ENCODE results near the gene ZYG11A. TPM values are rescaled to one million over a fixed set of nuclear protein-coding genes. Genes with fewer than 3 reads are reported as not detected.
"Not testable (repeated sequence)": the region's sequence is repeated elsewhere in the genome, so short reads cannot be mapped to it uniquely, and the experiment has no call there.

Gene ZYG11A
- 0.17 and 1.2 TPM in 2 replicates for total RNA-seq

DNA sequence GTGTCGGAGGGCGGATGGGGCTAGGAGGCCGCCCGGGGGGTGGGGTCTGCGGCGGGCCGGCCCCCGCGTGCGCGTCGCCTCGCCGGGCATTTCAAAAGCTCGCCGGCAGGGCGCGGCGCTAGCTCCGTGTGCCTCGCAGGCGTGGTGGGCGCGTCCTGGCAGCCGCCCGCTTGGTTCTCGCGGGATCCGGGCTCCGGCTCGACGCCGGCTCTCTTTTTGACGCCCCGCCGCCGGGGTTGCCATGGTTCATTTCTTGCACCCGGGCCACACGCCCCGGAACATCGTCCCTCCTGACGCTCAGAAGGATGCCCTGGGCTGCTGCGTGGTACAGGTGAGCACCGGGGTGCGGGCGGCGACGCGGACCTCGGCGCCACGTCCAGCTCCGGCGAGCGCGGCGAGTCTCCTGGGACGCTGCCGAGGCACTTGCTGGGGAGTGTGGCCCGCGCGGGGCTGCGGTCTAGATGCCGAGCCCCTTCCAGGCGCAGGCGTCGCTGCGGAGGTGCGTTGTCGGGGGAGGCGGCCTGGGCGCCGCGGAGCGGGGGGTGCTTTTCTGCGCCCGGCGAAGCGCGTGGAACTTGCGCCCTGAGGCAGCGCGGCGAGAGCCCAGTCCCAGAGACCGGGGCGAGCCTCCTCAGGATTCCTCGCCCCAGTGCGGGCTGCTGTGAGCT is at the start of gene ZYG11A:
Gene ZYG11A, plus strand, starts transcription at position 118 of the 668 bp plus-strand sequence. Its CDS starts 124 bp downstream, at position 242.
- DNase-seq: peak; percentile 85

DNA sequence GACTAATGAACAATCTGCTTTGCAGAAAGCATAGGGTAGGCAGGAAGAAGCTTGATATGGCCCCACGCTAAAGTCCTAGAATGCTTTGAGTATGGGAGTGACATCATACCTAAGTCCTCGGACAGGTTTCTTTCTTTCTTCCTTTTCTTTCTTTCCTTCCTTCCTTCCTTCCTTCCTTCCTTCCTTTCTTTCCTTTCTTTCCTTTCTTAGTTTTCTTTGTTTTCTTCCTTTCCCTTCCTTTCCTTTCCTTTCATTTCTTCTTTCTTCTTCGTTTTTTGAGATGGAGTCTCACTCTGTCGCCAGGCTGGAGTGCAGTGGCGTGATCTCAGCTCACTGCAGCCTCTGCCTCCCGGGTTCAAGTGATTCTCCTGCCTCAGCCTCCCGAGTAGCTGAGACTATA is 48.8 kb upstream of the ZYG11A start:
- DNase-seq: not testable (repeated sequence)

DNA sequence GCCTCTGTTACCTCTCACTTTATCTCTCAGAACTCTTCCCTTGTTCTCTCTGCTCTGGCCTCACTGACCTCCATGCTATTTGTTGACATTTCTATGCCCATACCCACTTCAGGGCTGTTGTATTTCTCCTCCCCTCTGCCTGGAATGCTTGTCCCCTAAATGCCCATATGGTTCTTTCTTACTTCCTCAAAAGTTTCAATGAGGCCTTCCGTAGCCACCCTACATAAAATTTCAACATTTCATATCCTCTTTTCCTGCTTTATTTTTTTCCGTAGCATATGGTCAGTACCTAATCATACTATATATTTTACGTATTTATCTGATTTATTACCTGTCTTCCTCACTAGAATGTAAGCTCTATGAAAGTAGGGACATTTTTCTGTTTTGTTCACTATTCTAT is 47.1 kb upstream of the ZYG11A start:
- DNase-seq: no peak

DNA sequence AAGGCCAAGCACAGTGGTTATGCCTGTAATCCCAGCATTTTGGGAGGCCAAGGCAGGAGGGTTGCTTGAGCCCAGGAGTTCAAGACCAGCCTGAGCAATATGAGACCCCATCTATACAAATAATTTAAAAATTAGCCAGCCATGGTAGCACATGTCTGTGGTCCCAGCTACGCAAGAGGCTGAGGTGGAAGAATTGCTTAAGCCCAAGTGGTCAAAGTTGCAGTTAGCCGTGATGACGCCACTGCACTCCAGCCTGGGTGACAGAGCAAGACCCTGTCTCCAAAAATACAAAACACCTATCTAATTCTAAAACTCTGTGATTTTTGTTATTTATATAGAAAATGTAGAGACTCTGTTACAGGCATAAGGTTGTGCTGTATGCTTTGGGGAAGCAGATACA is 44.2 kb upstream of the ZYG11A start:
- DNase-seq: no peak

DNA sequence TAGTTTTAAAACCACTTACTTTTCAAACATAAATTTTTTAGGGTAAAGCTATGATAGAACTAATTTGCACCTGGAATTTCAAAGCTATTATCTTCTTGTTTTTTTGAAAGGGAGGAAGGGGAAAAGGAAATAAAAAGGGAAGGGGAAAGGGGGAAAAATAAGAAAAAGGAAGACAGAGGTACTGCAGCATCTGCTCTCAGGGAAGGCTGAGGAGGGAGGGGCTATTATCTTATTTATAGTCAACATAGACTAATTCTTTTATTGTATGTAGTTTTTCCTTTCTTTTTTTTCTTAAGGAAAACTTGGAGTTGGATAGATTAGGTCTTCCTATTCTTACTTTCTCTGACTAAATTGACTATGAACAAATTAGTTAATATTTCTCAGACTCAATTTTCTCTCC is 41.5 kb upstream of the ZYG11A start:
- DNase-seq: no peak

DNA sequence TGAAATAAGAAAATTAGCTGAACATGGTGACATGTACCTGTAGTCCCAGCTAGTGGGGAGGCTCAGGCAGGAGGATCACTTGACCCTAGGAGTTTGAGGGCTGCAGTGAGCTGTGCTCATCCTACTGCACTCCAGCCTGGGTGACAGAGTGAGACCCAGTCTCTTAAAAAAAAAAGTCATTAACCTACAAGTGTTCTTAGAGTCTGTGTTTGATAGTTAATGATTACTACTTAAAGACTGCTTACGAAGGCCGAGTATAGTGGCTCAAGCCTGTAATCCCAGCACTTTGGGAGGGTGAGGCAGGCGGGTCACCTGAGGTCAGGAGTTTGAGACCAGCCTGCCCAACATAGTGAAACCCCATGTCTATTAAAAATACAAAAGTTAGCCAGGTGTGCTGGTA is 38.5 kb upstream of the ZYG11A start:
- DNase-seq: not testable (repeated sequence)

DNA sequence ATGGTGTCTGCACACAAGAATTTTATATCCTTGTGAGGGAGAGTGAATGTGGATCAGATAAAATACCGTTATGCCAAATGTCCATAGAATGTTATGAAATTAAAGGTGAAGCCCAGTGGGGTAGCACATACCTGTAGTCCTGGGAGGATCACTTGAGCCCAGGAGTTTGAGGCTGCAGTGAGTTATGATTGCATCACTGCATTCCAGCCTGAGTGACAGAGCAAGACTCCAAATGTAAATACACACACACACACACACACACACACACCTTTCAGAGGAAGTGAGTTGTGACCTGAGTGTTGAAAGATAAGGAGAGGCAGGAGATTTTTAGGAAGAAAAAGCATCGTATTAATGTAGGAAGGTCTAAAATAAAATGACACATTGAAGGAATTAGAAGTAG is 28.1 kb upstream of the ZYG11A start:
- DNase-seq: no peak

DNA sequence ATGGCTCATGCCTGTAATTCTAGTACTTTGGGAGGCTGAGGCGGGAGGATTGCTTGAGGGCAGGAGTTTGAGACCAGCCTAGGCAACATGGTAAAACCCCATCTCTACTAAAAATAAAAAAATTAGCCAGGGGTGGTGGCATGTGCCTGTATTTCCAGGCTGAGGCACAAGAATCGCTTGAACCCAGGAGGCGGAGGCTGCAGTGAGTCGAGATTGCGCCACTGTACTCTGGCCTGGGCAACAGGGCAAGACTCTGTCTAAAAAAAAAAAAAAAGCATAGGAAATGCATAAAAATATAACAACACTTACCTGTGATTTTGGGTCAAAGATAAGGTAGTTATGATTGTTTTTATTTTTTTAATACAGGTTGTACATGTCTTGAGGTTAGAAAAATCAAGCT is 21.7 kb upstream of the ZYG11A start:
- not testable (repeated sequence) for DNase-seq

DNA sequence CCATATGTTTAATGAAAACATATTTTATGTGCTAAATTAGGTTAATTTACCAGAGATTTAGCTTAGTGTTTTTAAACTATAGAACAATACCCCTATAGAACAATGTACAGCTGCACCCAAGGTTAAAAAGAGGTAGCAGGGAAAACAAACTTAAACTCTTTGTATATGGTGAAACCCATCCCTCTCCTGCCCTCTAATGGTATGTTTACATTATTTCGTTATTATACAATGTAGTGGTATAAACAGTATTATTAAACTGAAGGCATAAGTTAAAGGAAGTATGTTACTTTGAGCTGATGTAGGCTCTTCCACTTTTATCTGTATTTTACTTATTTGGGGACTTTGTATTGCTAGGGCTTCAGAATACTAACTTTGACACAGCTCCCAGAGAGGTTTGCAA is 16.7 kb upstream of the ZYG11A start:
- peak; percentile 35 for DNase-seq

DNA sequence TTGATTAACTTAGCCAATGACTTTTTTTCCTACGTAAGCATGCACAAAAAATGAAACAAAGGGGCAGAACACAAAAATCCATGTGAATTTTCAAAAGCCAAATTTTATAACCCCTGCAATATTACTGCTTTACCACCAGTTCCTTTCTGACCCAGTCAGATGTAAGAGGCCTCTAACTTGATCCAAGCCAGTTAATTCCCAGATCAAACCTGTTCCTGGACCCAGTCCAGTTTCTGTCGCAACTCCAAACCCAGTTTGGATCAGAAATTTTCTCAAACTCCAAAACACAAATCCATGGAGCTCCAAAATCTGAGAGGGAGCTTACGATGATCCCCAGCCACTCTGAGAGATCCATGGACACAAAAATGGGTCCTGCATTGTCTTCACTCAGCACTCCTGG is 7.8 kb upstream of the ZYG11A start:
- no peak for DNase-seq

DNA sequence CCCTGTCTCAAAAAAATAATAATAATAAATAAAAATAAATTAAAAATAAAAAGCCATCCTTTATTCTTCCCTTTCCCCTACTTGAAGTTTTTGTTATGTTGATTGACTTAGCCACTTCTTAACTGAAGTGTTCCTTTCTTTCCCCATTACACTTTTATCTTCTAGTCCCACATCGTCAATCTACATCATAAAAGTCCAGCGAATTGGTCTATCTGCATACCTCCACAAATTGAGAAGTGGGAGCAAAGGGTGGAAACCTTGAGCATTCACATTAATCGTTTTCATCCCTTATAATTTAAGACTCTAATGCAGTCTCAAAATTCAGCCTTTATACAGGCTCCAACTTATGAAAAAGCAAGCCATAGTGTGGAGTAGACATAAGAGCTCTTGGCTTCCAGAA is 6.5 kb upstream of the ZYG11A start:
- DNase-seq: no peak

DNA sequence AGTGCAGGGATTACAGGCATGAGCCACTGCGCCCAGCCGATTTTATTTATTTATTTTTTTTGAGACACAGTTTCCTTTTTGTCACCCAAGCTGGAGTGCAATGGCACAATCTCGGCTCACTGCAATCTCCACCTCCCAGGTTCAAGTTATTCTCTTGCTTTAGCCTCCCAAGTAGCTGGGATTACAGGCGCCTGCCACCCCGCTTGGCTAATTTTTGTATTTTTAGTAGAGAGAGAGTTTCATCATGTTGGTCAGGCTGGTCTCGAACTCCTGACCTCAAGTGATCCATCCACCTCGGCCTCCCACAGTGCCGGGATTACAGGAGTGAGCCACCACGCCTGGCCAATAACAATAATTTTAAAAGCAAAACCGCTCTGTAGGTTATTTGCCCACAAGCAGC is 3.4 kb upstream of the ZYG11A start:
- DNase-seq: not testable (repeated sequence)

DNA sequence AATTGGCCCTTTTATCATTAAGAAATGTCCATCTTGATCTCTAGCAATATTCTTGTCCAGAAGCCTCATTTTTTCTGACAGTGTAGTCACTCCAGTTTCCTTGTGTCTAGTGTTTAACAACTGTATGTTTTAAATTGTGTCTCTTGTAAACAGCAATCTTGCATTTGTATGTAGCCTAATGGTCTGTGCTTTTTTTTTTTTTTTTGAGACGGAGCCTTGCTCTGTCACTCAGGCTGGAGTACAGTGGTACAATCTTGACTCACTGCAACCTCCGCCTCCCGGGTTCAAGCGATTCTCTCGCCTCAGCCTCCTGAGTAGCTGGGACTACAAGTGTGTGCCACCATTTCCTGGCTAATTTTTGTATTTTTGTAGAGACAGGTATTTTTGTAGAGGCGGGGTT is 2.6 kb downstream of the ZYG11A start:
- not testable (repeated sequence) for DNase-seq

DNA sequence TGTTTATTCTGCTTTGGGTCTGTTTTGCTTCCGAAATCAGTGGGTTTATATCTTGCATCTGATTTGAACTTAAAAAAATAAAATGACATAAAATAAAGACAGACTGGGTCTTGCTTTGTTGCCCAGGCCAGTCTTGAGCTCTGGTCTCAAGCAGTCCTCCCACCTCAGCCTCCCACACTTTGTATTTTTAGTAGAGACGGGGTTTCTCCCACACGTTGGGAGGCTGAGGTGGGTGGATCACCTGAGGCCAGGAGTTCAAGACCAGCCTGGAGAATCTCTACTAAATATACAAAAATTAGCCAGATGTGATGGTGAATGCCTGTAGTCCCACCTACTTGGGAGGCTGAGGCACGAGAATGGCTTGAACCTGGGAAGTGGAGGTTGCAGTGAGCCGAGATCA is 5.9 kb downstream of the ZYG11A start:
- DNase-seq: no peak

DNA sequence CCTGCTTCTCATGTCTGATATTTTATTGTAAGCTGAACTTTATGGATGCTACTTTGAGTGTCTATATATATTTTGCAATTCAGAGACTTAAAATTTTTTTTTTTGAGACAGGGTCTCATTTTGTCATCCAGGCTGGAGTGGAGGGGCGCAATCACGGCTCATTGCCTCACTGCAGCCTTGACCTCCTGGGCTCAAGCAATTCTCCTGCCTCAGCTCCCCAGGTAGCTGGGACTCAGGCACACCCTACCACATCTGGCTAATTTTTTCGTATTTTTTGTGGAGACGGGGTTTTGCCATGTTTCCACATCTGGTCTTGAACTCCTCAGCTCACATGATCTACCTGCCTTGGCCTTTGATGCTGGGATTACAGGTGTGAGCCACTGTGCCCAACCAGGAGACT is 8.4 kb downstream of the ZYG11A start:
- DNase-seq: no peak

DNA sequence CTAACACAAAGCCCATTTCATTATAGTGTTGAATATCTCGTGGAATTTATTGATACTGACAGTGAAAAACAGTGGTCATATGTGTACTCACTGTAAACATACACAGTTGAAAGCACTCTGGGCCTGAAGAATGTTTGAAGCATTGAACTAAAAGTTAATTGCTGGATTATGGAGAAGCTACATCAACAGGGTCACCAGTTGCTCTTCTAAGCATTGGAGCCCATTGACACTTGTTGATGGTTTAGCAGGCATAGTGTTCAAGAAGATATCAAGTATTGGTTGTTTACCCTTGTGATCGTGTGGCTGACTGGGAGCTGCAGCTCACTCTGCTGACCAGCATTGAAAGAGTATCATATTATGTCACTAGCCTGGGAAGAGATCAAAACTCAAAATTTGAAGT is 10.3 kb downstream of the ZYG11A start:
- DNase-seq: no peak

DNA sequence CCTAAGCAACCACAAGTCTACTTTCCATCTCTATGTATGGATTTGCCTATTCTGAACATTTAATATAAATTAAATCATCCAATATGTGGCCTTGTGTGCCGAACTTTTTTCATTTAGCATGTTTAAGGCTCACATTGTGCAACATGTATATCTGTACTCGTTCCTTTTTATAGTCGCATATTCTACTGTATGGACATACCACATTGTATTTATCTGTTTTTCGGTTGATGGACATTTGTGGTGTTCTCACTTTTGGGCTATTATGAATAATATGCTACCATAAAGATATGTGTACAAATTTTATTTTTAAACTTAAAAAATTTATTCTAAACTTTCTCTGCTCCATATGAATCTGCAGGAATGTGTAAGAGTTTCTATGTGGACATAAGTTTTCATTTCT is 13.0 kb downstream of the ZYG11A start:
- DNase-seq: no peak

DNA sequence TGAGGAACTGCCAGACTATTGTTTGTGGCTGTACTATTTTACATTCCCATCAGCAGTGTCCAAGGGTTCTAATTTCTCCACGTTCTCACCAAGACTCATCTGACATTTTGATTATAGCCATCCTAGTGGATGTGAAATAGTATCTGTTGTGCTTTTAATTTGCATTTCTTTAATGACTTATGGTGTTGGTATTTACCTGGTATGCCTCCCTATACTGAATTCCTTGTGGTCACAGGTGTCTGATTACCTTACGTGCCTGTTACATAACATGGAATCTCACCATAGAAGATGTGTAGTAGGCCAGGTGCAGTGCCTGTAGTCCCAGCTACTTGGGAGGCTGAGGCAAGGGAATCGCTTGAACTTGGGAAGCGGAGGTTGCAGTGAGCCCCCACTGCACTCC is 13.5 kb downstream of the ZYG11A start:
- no peak for DNase-seq

DNA sequence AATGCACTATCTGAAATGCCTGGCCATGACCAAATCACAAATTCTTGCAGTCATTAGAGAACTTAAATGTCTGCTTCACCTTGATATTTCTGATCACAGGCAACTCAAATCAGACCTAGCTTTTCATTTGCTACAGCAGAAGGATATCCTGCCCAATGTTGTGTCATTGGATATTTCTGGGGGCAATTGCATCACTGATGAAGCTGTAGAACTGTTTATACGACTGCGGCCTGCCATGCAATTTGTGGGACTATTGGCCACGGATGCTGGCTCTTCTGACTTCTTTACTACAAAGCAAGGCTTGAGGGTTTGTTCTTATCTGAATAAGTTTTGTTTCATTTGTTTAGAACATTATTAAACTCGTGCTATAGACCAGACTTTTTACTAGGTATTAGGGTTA is 14.9 kb downstream of the ZYG11A start:
- no peak for DNase-seq

DNA sequence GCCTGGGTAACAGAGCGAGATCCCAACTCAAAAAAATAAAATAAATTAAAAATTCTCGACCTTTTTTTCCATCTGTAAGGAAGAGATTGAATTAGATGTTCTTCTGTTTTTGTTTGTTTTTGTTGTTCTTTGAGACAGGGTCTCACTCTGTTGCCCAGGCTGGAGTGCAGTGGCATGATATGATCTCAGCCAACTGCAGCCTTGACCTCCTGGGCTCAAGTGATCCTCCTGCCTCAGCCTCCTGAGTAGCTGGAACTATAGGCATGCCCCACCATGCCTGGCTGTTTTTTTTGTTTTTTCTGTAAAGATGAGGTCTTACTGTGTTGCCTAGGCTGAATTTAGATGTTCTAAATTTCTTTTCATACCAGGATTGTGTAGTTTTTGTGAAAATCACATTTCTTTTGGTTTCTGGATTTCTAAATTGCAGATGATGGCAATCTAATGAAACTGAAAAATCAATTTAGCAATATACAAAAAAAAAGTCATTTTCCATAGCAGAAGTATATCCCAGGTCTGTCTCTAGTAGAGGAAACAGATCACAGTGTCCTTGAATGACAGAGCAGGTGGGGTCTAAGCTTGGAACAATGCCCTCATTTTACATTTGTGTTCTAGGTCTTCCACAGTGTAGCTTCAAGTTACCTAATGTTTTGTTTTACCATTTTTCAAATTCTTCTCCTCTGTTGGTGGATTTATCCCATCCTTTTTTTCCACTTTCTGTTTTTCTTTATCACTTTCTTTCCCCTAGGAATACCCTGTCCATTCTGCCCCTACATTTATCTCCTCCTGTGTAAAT is 20.3 kb downstream of the ZYG11A start:
- no peak for DNase-seq

DNA sequence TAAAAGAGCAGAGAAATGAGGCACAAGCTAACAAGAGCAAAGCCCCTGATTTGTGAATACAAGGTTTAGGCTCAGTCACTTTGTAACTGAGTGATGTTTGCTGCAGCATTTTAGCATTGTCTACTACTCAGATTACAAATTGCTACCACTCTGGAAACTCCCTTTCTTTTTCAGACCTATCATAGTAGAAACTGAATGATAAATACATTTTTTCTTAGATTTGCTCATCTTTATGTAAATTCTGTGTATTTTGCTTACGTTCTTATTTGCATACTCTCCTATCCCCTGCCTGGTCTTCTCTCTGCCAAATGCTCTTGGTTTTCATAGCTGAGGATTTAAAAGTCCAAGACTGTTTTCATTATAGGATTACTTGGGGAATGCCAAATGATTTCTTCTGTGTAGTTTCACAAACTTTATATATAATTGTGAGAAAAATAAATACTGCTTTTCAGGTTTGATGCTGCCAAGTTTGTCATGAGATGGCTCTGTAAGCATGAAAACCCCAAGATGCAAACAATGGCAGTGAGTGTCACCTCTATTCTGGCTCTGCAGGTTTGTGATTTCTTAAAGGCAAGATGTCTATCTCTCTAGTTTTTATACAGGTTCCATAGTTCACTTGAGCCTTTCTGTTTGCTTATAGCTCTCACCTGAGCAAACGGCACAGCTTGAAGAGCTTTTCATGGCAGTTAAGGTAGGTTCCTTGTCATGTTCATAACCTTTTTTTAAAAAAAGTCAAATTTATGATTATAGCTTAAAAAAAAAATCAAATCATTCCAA is 24.7 kb downstream of the ZYG11A start:
- no peak for DNase-seq

DNA sequence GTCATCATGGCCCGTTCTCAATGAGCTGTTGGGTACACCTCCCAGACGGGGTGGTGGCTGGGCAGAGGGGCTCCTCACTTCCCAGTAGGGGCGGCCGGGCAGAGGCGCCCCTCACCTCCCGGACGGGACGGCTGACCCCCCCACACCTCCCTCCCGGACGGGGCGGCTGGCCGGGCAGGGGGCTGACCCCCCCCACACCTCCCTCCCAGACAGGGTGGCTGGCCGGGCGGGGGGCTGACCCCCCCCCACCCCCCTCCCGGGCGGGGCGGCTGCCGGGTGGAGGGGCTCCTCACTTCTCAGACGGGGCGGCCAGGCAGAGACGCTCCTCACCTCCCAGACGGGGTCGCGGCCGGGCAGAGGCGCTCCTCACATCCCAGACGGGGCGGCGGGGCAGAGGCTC is 27.2 kb downstream of the ZYG11A start:
- not testable (repeated sequence) for DNase-seq

DNA sequence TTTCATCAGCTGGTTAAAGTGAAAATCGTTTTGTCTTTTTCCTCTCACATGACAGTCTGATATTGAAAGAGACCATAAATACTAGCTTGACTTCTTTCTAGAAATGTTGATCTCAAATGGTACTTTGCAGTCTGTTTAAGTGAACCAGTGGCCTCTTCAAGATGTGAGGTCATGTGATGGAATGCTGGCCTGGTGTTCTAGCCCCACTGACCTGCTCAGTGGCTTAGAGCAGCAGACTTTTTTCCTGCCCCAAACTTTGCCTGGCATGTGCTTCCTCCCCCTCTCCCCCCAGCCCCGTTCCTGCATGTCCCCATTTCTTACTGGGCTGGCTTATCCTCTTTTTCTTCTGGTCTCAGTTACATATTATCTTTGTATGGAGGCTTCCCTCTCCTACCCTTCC is 34.3 kb downstream of the ZYG11A start:
- DNase-seq: no peak

DNA sequence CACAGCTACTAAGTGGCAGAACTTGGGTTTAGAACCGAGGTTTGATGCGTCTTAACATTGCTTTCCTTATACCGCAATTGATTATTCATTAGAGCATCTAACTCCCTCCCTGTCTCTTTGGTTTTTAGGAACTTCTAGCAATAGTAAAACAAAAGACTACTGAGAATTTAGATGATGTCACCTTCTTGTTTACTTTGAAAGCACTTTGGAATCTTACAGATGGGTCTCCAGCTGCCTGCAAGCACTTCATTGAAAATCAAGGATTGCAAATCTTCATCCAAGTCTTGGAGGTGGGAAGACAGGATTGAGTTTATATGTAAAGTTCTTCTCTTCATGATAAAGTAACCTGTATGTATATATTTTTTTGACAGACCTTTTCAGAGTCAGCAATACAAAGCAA is 35.0 kb downstream of the ZYG11A start:
- DNase-seq: no peak
